ENCODE measurements around the gene GEMIN4.

GEMIN4 gene

GRCh38 chr17:697682-698081, 54.4 kb downstream of the GEMIN4 start:
- DNase-seq: no peak

DNA sequence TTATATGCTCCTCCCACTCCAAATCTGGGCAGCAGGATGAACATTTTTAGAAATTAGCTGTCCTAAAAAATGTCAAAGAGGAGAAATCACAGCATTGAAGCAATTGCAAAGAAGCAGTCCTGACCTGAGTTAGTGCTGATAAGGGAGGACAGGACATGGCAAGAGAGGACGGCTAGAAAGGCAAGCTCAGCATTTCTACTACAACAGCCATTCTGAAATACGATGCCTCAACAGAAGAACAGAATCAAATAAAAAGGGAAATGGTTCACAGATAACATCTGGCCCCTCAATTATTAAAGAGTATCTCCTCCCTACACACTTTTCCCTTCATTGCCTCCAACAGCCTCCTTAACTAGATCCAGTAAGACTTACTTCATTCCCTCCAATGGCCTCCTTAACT, 55.7 kb downstream of the GEMIN4 start:
- no peak for DNase-seq
